ENCODE results near the gene THRA. TPM values are rescaled to one million over a fixed set of nuclear protein-coding genes. Genes with fewer than 3 reads are reported as not detected.

The THRA gene
- total and polyA plus RNA-seq, 2 of the 8 experiments (the other 6 are each of a cell fraction or from before 2014, with no cell fraction given), result 6.4 to 10.2 TPM

GRCh38 chr17:40098846-40099618, 36.3 kb downstream of the THRA start:
- Histone ChIP-seq H4K5ac (ENCODE audit: insufficient read length, low read depth, low read length) (no peak overlapping the region), H4K20me1 (replicated peaks in 1 of 2; ENCODE audit: control insufficient read depth in 1 of 2, insufficient read depth in 2 of 2, low read length in 2 of 2) (no peaks in the 10 kb centered on the region), H3K4me2 (ENCODE audit: insufficient read depth in 1 of 2, low read depth in 2 of 2, low read length in 2 of 2) (peak overlapping the region; percentile 89 to 95), H3K4me1 (replicated peaks in 1 of 4; ENCODE audit: control insufficient read depth in 3 of 4, insufficient read depth in 4 of 4, low read length in 3 of 4) (peaks cover 14 to 33% (median 23%) of the 10 kb centered on the region in 4 experiments), H2BK12ac (ENCODE audit: low read depth, low read length) (peak overlapping the region; percentile 82), H2BK20ac (ENCODE audit: low read length) (peak overlapping the region; percentile 27), H2BK120ac (replicated peaks; ENCODE audit: low read depth, low read length) (no peak overlapping the region), H3K27ac (ENCODE audit: low read depth, low read length) (0 out of 2 replicates have a peak overlapping the region, but pooled peaks have one; percentile 25), H3K14ac (ENCODE audit: insufficient read length) (no peak overlapping the region), H3K56ac (replicated peaks; ENCODE audit: insufficient read length, low read depth, low read length) (no peak overlapping the region), H3K4me3 (ENCODE audit: extremely low read depth in 1 of 4, insufficient read depth in 2 of 4, low read depth in 3 of 4, low read length in 4 of 4) (peak overlapping the region; percentile 48 to 83 (median 63)), H3K79me2 (ENCODE audit: control insufficient read depth in 1 of 2, insufficient read depth in 2 of 2, low read length in 2 of 2) (no peaks in the 10 kb centered on the region; a peak in 1 of 4 replicates), H3K79me1 (ENCODE audit: low read depth, low read length) (peaks cover 4% of the 10 kb centered on the region; the same call in 1 of the 2 replicates), H4K91ac (replicated peaks; ENCODE audit: insufficient read length, low read length) (peak overlapping the region; percentile 48), H2AFZ (ENCODE audit: low read length) (no peak overlapping the region), H3K23ac (ENCODE audit: insufficient read length) (no peak overlapping the region), H3K9me3 (ENCODE audit: insufficient read depth in 2 of 2, low read depth in 1 of 2, low read length in 1 of 2) (peaks cover 0 to 6% of the 10 kb centered on the region in 2 experiments; a peak in 1 of 4 replicates), H3K9ac (replicated peaks in 1 of 4; ENCODE audit: extremely low read depth in 1 of 4, low read depth in 3 of 4, low read length in 3 of 4) (peak overlapping the region in 2 of 4 experiments; percentile 51 to 63; a peak in 4 of 7 replicates), H3K27me3 (replicated peaks in 1 of 4; ENCODE audit: control insufficient read depth in 3 of 4, extremely low read depth in 1 of 4, insufficient read depth in 3 of 4, low read length in 3 of 4) (peaks cover 6 to 24% (median 16%) of the 10 kb centered on the region in 4 experiments; a peak in 6 of 7 replicates), H4K8ac (ENCODE audit: extremely low read depth, insufficient read depth, low read length) (peak overlapping the region; percentile 82; the same call in 1 of the 2 replicates), H3K36me3 (ENCODE audit: control insufficient read depth in 2 of 4, insufficient read depth in 4 of 4, low read length in 3 of 4) (peaks cover 0 to 20% (median 6%) of the 10 kb centered on the region in 4 experiments; a peak in 5 of 8 replicates), H2AK5ac (ENCODE audit: low read depth, low read length) (peak overlapping the region; percentile 98; the same call in 1 of the 2 replicates), H3K23me2 (ENCODE audit: low read depth, low read length) (peaks cover 10% of the 10 kb centered on the region; the same call in 1 of the 2 replicates), H2BK15ac (ENCODE audit: low read length) (no peak overlapping the region; the same call in 1 of the 2 replicates), H2BK5ac (ENCODE audit: low read depth, low read length) (peak overlapping the region; percentile 85), H3K4ac (replicated peaks; ENCODE audit: insufficient read length, low read depth, low read length) (peak overlapping the region; percentile 75), H3K18ac (ENCODE audit: extremely low read depth, low read length) (peak overlapping the region; percentile 96)
- WGBS, 2 experiments (ENCODE audit: extremely low coverage in 1 of 2, insufficient coverage in 1 of 2, insufficient read length in 1 of 2, insufficient replicate concordance in 2 of 2, low coverage in 1 of 2, low lambda C conversion rate in 2 of 2, missing lambda C conversion rate in 1 of 2), result 10 to 100% methylated on average over 1 to 21 of the region's 52 CpGs
- POLR2A ChIA-PET (ENCODE audit: partially characterized antibody), result interaction anchor here (0.6 to 20.8 kb wide), 12 partner anchors 8 to 189 kb away, joined by 3 to 399 read pairs (median 8); partner anchors contain the start of genes CASC3, CDC6, MED24 and MSL1
- DNase-seq (ENCODE audit: low read depth in 1 of 2, low spot score in 2 of 2) (peak; percentile 95 to 97), FAIRE-seq (no peak)
- CTCF ChIA-PET (ENCODE audit: partially characterized antibody), result interaction anchor here (0.6 to 7.6 kb wide), 13 partner anchors 8 to 89 kb away, joined by 3 to 110 read pairs (median 4); no protein-coding TSS in a partner anchor
- TF ChIP-seq TBP (IDR thresholded peaks at IDR 0.05; ENCODE audit: low read depth, low read length) (peak; percentile 21; the same call in 1 of the 2 replicates), MAX (IDR thresholded peaks at IDR 0.05) (peak; percentile 98), CREB1 (IDR thresholded peaks at IDR 0.05) (peak; percentile 42; the same call in 1 of the 2 replicates), CBX5 (IDR thresholded peaks at IDR 0.05; ENCODE audit: low read depth, low read length) (no peak), CHD2 (IDR thresholded peaks at IDR 0.05; ENCODE audit: low read length) (no peak; the same call in 1 of the 2 replicates), CHD1 (IDR thresholded peaks at IDR 0.05; ENCODE audit: low read depth, low read length) (no peak), RXRA (IDR thresholded peaks at IDR 0.05; ENCODE audit: insufficient read depth, low read depth, low read length) (no peak), JUND (IDR thresholded peaks at IDR 0.05; ENCODE audit: low read length) (peak; percentile 73; the same call in 1 of the 2 replicates), ASH2L (IDR thresholded peaks at IDR 0.05; ENCODE audit: low read length) (peak; percentile 43), USF2 (IDR thresholded peaks at IDR 0.05; ENCODE audit: low read length) (peak; percentile 9)

All from H1 (cell line).